GM21529 (cell line): ENCODE data around the gene MRPL28.
"Not testable (repeated sequence)": the region's sequence is repeated elsewhere in the genome, so short reads cannot be mapped to it uniquely, and the experiment has no call there.

ENCODE experiments used
- ATAC-seq: cut with Tn5 transposase; IDR thresholded peaks from one replicate; pipeline ENCODE4 v1.9.1; 2021; ENCODE audit not compliant: unreplicated experiment

Gene MRPL28

GRCh38 chr16:341095-341973 lies 29.0 kb downstream of the MRPL28 start:
- not testable (repeated sequence) for ATAC-seq

- ATAC-seq: no peak
Observed at GRCh38 chr16:340370-341091, 29.8 kb downstream of the MRPL28 start.

GRCh38 chr16:339680-340079 lies 30.7 kb downstream of the MRPL28 start:
- no peak for ATAC-seq

GRCh38 chr16:337975-338575 lies 32.3 kb downstream of the MRPL28 start:
- ATAC-seq: no peak

GRCh38 chr16:337437-337836 lies 32.9 kb downstream of the MRPL28 start:
- ATAC-seq: no peak

- ATAC-seq: no peak
Observed at GRCh38 chr16:336269-336668, 34.1 kb downstream of the MRPL28 start.

GRCh38 chr16:334861-335632 lies 35.3 kb downstream of the MRPL28 start:
- not testable (repeated sequence) for ATAC-seq

- ATAC-seq: not testable (repeated sequence)
Observed at GRCh38 chr16:334164-334832, 36.0 kb downstream of the MRPL28 start.

- no peak for ATAC-seq
Observed at GRCh38 chr16:333406-334094, 36.8 kb downstream of the MRPL28 start.

GRCh38 chr16:331181-331814 lies 39.0 kb downstream of the MRPL28 start:
- not testable (repeated sequence) for ATAC-seq

- no peak for ATAC-seq
Observed at GRCh38 chr16:330741-331140, 39.6 kb downstream of the MRPL28 start.

- ATAC-seq: no peak
Observed at GRCh38 chr16:325375-326145, 44.8 kb downstream of the MRPL28 start.

GRCh38 chr16:324451-325334 lies 45.6 kb downstream of the MRPL28 start:
- ATAC-seq: peak; percentile 61

- ATAC-seq: no peak
Observed at GRCh38 chr16:324201-324450, 46.2 kb downstream of the MRPL28 start.

- ATAC-seq: no peak
Observed at GRCh38 chr16:322476-323143, 47.7 kb downstream of the MRPL28 start.

- no peak for ATAC-seq
Observed at GRCh38 chr16:321532-321931, 48.8 kb downstream of the MRPL28 start.

GRCh38 chr16:320206-320605 lies 50.1 kb downstream of the MRPL28 start:
- ATAC-seq: no peak
